IMR-90 (cell line): ENCODE data around the gene CALN1. TPM values are rescaled to one million over a fixed set of nuclear protein-coding genes. Genes with fewer than 3 reads are reported as not detected.

ENCODE experiments used
- ATAC-seq: fragments of 200-7000 bp; cut with Tn5 transposase; 2 replicates; pipeline ENCODE4 v1.9.1; 2020; ENCODE audit warnings: low read depth, mild to moderate bottlenecking, moderate library complexity
- BruUV-seq: library from RNA; stranded (reverse); fragments of 400-500 nt; replicated peaks from 2 replicates; lab custom pipeline; 2021; lab: Mats Ljungman, UMichigan
- CTCF ChIA-PET: fragments of 300-600 bp; formaldehyde crosslinking; extraction: SDS; loops from one replicate; lab custom pipeline; 2021; ENCODE audit warnings: antibody characterized with exemption; lab: Yijun Ruan, JAX
- POLR2A ChIA-PET: fragments of 300-600 bp; sonication (Branson Sonifier 250); formaldehyde crosslinking; loops from one replicate; lab custom pipeline; 2022; ENCODE audit warnings: antibody characterized with exemption; ENCODE audit not compliant: unreplicated experiment; lab: Charles Lee
- DNase-seq: peaks from one replicate; pipeline ENCODE4 v3.0.0; 2013
- H2AFZ ChIP-seq: replicated peaks from 2 replicates; pipeline ENCODE3; 2013; ENCODE audit warnings: low read length, mild to moderate bottlenecking; ENCODE audit not compliant: poor library complexity
- H2AK5ac ChIP-seq: 2 replicates; pipeline ENCODE4 v1.6.1; 2013; ENCODE audit warnings: low read depth, low read length, inconsistent platforms
- H2AK9ac ChIP-seq: replicated peaks from 2 replicates; pipeline ENCODE3; 2013; ENCODE audit warnings: mild to moderate bottlenecking, low read depth, low read length, moderate library complexity; ENCODE audit not compliant: poor library complexity
- H2BK120ac ChIP-seq: 2 replicates; pipeline ENCODE4 v1.6.1; 2013; ENCODE audit warnings: low read depth, low read length, inconsistent platforms
- H2BK15ac ChIP-seq: 3 replicates; pipeline ENCODE4 v1.6.1; 2013; ENCODE audit warnings: low read depth, low read length, inconsistent platforms
- H2BK20ac ChIP-seq: 2 replicates; pipeline ENCODE4 v1.6.1; 2013; ENCODE audit warnings: low read depth, mild to moderate bottlenecking, inconsistent platforms, low read length, moderate library complexity
- H2BK5ac ChIP-seq: 2 replicates; pipeline ENCODE4 v1.6.1; 2013; ENCODE audit warnings: mild to moderate bottlenecking, low read depth, low read length, inconsistent platforms; ENCODE audit not compliant: poor library complexity, severe bottlenecking
- H3K14ac ChIP-seq: replicated peaks from 2 replicates; pipeline ENCODE4 v1.6.1; 2013; ENCODE audit warnings: low read depth, low read length, inconsistent platforms
- H3K18ac ChIP-seq: 2 replicates; pipeline ENCODE4 v1.6.1; 2013; ENCODE audit warnings: low read depth, low read length, control low read depth
- H3K23ac ChIP-seq: 2 replicates; pipeline ENCODE4 v1.6.1; 2013; ENCODE audit warnings: low read depth, low read length, inconsistent platforms
- H3K27ac ChIP-seq: 2 replicates; pipeline ENCODE4 v1.5.1; 2013; ENCODE audit warnings: mild to moderate bottlenecking, control low read depth, low read length; ENCODE audit not compliant: insufficient read depth
- H3K27me3 ChIP-seq: 2 replicates; pipeline ENCODE4 v1.6.1; 2013; ENCODE audit warnings: low read length; ENCODE audit not compliant: control insufficient read depth, insufficient read depth
- H3K36me3 ChIP-seq: 2 replicates; pipeline ENCODE4 v1.6.1; 2013; ENCODE audit warnings: low read length, mixed read lengths; ENCODE audit not compliant: control insufficient read depth, insufficient read depth
- H3K4ac ChIP-seq: 2 replicates; pipeline ENCODE4 v1.6.1; 2013; ENCODE audit warnings: low read depth, low read length, inconsistent platforms
- H3K4me1 ChIP-seq: 2 replicates; pipeline ENCODE4 v1.6.1; 2013; ENCODE audit warnings: low read length, mixed read lengths; ENCODE audit not compliant: control insufficient read depth, insufficient read depth
- H3K4me2 ChIP-seq: 2 replicates; pipeline ENCODE4 v1.6.1; 2013; ENCODE audit warnings: low read depth, mild to moderate bottlenecking, control low read depth, low read length, moderate library complexity
- H3K4me3 ChIP-seq: 2 replicates; pipeline ENCODE4 v1.5.1; 2013; ENCODE audit warnings: low read depth, mild to moderate bottlenecking, control low read depth, low read length, moderate library complexity; ENCODE audit not compliant: insufficient read depth
- H3K56ac ChIP-seq: 2 replicates; pipeline ENCODE4 v1.6.1; 2013; ENCODE audit warnings: low read length, inconsistent platforms; ENCODE audit not compliant: insufficient read depth; ENCODE audit errors: extremely low read depth
- H3K79me1 ChIP-seq, 2 experiments: 2 replicates each; pipeline ENCODE4 v1.6.1; 2013; ENCODE audit warnings: low read length in 2 of 2, inconsistent platforms in 1 of 2, low read depth in 1 of 2
- H3K9ac ChIP-seq: 2 replicates; pipeline ENCODE4 v1.6.1; 2013; ENCODE audit warnings: low read depth, low read length, control low read depth
- H3K9me1 ChIP-seq: 2 replicates; pipeline ENCODE4 v1.6.1; 2013; ENCODE audit warnings: low read length, inconsistent platforms; ENCODE audit not compliant: insufficient read depth
- H3K9me3 ChIP-seq: 2 replicates; pipeline ENCODE4 v1.6.1; 2013; ENCODE audit warnings: low read length; ENCODE audit not compliant: control insufficient read depth, insufficient read depth
- H4K20me1 ChIP-seq: 2 replicates; pipeline ENCODE4 v1.6.1; 2013; ENCODE audit warnings: low read length, inconsistent platforms; ENCODE audit not compliant: insufficient read depth
- H4K5ac ChIP-seq: 2 replicates; pipeline ENCODE4 v1.6.1; 2013; ENCODE audit warnings: mild to moderate bottlenecking, low read depth, low read length, control low read depth
- H4K8ac ChIP-seq, 2 experiments: 2 replicates each; pipeline ENCODE4 v1.6.1; 2013; ENCODE audit warnings: low read depth in 2 of 2, low read length in 2 of 2, control low read depth in 1 of 2, inconsistent platforms in 1 of 2
- H4K91ac ChIP-seq: 2 replicates; pipeline ENCODE4 v1.6.1; 2013; ENCODE audit warnings: low read depth, low read length, inconsistent platforms; ENCODE audit not compliant: insufficient read depth
- BHLHE40 ChIP-seq: fragments of 150-350 bp; IDR thresholded peaks from 2 replicates; pipeline ENCODE4 v1.6.1; 2016; ENCODE audit warnings: mild to moderate bottlenecking, low read depth, low read length
- CHD1 ChIP-seq: IDR thresholded peaks from 2 replicates; pipeline ENCODE4 v1.6.1; 2012; ENCODE audit warnings: low read depth, low read length, improper control_type of control experiment
- CTCF ChIP-seq: conservative IDR thresholded peaks from 2 replicates; pipeline ENCODE4 v1.5.1; 2012; ENCODE audit warnings: mild to moderate bottlenecking, low read depth, low read length, improper control_type of control experiment
- FOS ChIP-seq: fragments of 150-350 bp; IDR thresholded peaks from 2 replicates; pipeline ENCODE4 v1.6.1; 2016; ENCODE audit warnings: low read depth, low read length
- MAFK ChIP-seq: IDR thresholded peaks from 2 replicates; pipeline ENCODE4 v1.6.1; 2012; ENCODE audit warnings: low read depth, low read length, improper control_type of control experiment
- MAZ ChIP-seq: IDR thresholded peaks from 2 replicates; pipeline ENCODE4 v1.6.1; 2012; ENCODE audit warnings: low read depth, mild to moderate bottlenecking, low read length, improper control_type of control experiment, moderate library complexity, borderline replicate concordance
- MXI1 ChIP-seq: IDR thresholded peaks from 2 replicates; pipeline ENCODE4 v1.6.1; 2012; ENCODE audit warnings: low read depth, mild to moderate bottlenecking, low read length, moderate library complexity, borderline replicate concordance
- POLR2A ChIP-seq: IDR thresholded peaks from 2 replicates; pipeline ENCODE4 v1.6.1; 2012; ENCODE audit warnings: mild to moderate bottlenecking, low read depth, low read length
- RAD21 ChIP-seq: IDR thresholded peaks from 2 replicates; pipeline ENCODE4 v1.6.1; 2012; ENCODE audit warnings: low read length, improper control_type of control experiment
- RCOR1 ChIP-seq: IDR thresholded peaks from 2 replicates; pipeline ENCODE4 v1.6.1; 2012; ENCODE audit warnings: mild to moderate bottlenecking, low read length, improper control_type of control experiment; ENCODE audit not compliant: insufficient replicate concordance
- RFX5 ChIP-seq: IDR thresholded peaks from 2 replicates; pipeline ENCODE4 v1.8.0; 2012; ENCODE audit warnings: low read depth, mild to moderate bottlenecking, low read length, moderate library complexity
- SMC3 ChIP-seq: fragments of 150-350 bp; IDR thresholded peaks from 2 replicates; pipeline ENCODE4 v1.6.1; 2016; ENCODE audit warnings: low read depth, mild to moderate bottlenecking, antibody characterized with exemption, low read length, moderate library complexity
- USF2 ChIP-seq: fragments of 150-350 bp; IDR thresholded peaks from 2 replicates; pipeline ENCODE4 v1.6.1; 2017; ENCODE audit warnings: mild to moderate bottlenecking, antibody characterized with exemption, low read length, low read depth
- WGBS, 2 experiments: methylation state at CpG; one replicate each; pipeline versions ENCODE4 v1.1.5 to v1.1.7; 2013; ENCODE audit warnings: missing lambda C conversion rate in 2 of 2; ENCODE audit not compliant: insufficient read length in 1 of 2; ENCODE audit errors: extremely low coverage in 2 of 2; 5-methylcytosine and 5-hydroxymethylcytosine counted together
- dilution Hi-C: fragments of 300-500 bp; cut with HindIII; formaldehyde crosslinking; loops from one replicate; pipeline ENCODE4 v1.14.3; 2018; ENCODE audit warnings: low sequenced_read_pairs; ENCODE audit not compliant: unreplicated experiment
- in situ Hi-C: fragments of 300-500 bp; cut with MboI; formaldehyde crosslinking; loops from 3 replicates; pipeline ENCODE4 v1.14.3; 2019; ENCODE audit warnings: low sequenced_read_pairs, inconsistent platforms, mixed read lengths
- intact Hi-C: fragments of 100-400 bp; cut with micrococcal nuclease; formaldehyde crosslinking; loops from 2 replicates; pipeline ENCODE4 v1.10.0; 2022
- polyA plus RNA-seq, 3 experiments: library from polyadenylated mRNA; depleted of rRNA; stranded (reverse); fragments of >200 nt; gene quantifications; 2 replicates each; pipeline ENCODE4 v1.2.3, GENCODE V29; 2012; ENCODE audit warnings: low replicate concordance in 1 of 3
- total RNA-seq: library from RNA; depleted of rRNA; stranded (reverse); fragments of >200 nt; gene quantifications from 2 replicates; pipeline ENCODE4 v1.2.3, GENCODE V29; 2012

The CALN1 gene
- total and polyA plus RNA-seq, 2 of the 4 experiments (the other 2 are of a cell fraction) = not detected

- no peaks in the 10 kb centered on the region for H3K9me1 ChIP-seq
- WGBS, 2 experiments = 60% methylated on average over 2 of the region's 6 CpGs; no CpG with 5 or more reads in 1 of the 2 experiments
- dilution Hi-C loops (no loop called here), intact Hi-C loops (no loop called here), in situ Hi-C loops (no loop called here)
- no peak overlapping the region for H2BK20ac ChIP-seq
- H2AFZ ChIP-seq = no peak overlapping the region
- no peak overlapping the region for H3K27ac ChIP-seq
- H3K36me3 ChIP-seq = no peaks in the 10 kb centered on the region
- no peak overlapping the region for H3K9ac ChIP-seq
- no peak overlapping the region for H4K91ac ChIP-seq
- H3K4ac ChIP-seq = no peak overlapping the region
- DNase-seq = no peak
- no peak overlapping the region for H3K23ac ChIP-seq
- no peak overlapping the region for H2AK9ac ChIP-seq
- H3K14ac ChIP-seq = no peak overlapping the region
- no peak overlapping the region for H3K4me2 ChIP-seq
- H3K18ac ChIP-seq = no peak overlapping the region
- POLR2A ChIA-PET = no interaction called here
- H4K8ac ChIP-seq = no peak overlapping the region
- TF ChIP-seq POLR2A = no peak
- TF ChIP-seq SMC3 = no peak
- no peak for TF ChIP-seq RAD21
- TF ChIP-seq MAFK = no peak
- TF ChIP-seq BHLHE40 = no peak
- TF ChIP-seq CHD1 = no peak
- TF ChIP-seq FOS = no peak
- no peak for TF ChIP-seq MXI1
- no peak for TF ChIP-seq RCOR1
- no peak for TF ChIP-seq RFX5
- TF ChIP-seq MAZ = no peak
- no peak for TF ChIP-seq USF2
- TF ChIP-seq CTCF = no peak
- peaks cover 25% of the 10 kb centered on the region for H3K9me3 ChIP-seq
- H4K5ac ChIP-seq = no peak overlapping the region
- no peak overlapping the region for H2BK15ac ChIP-seq
- CTCF ChIA-PET = no interaction called here
- no peak overlapping the region for H2AK5ac ChIP-seq
- no peaks in the 10 kb centered on the region for H3K27me3 ChIP-seq
- no peak for ATAC-seq
- H2BK5ac ChIP-seq = no peak overlapping the region
- H3K79me1 ChIP-seq = no peaks in the 10 kb centered on the region
- H4K20me1 ChIP-seq = no peaks in the 10 kb centered on the region
- H3K56ac ChIP-seq = no peak overlapping the region
- H3K4me3 ChIP-seq = no peak overlapping the region
- no peak overlapping the region for H2BK120ac ChIP-seq
- no peaks in the 10 kb centered on the region for H3K4me1 ChIP-seq
- no TSS peak for BruUV-seq
Measured at GRCh38 chr7:72099784-72100183, 312.4 kb downstream of the CALN1 start.
